IMR-90 (cell line): ENCODE measurements around the gene ACP6. TPM values are rescaled to one million over a fixed set of nuclear protein-coding genes. Genes with fewer than 3 reads are reported as not detected.

Experiments used
- ATAC-seq: fragments of 200-7000 bp; cut with Tn5 transposase; 2 replicates; pipeline ENCODE4 v1.9.1; 2020; ENCODE audit warnings: low read depth, mild to moderate bottlenecking, moderate library complexity
- BruUV-seq: library from RNA; stranded (reverse); fragments of 400-500 nt; replicated peaks from 2 replicates; lab custom pipeline; 2021; lab: Mats Ljungman, UMichigan
- CTCF ChIA-PET: fragments of 300-600 bp; formaldehyde crosslinking; extraction: SDS; loops from one replicate; lab custom pipeline; 2021; ENCODE audit warnings: antibody characterized with exemption; lab: Yijun Ruan, JAX
- POLR2A ChIA-PET: fragments of 300-600 bp; sonication (Branson Sonifier 250); formaldehyde crosslinking; loops from one replicate; lab custom pipeline; 2022; ENCODE audit warnings: antibody characterized with exemption; ENCODE audit not compliant: unreplicated experiment; lab: Charles Lee
- DNase-seq: peaks from one replicate; pipeline ENCODE4 v3.0.0; 2013
- H2AFZ ChIP-seq: replicated peaks from 2 replicates; pipeline ENCODE3; 2013; ENCODE audit warnings: low read length, mild to moderate bottlenecking; ENCODE audit not compliant: poor library complexity
- H2AK5ac ChIP-seq: 2 replicates; pipeline ENCODE4 v1.6.1; 2013; ENCODE audit warnings: low read depth, low read length, inconsistent platforms
- H2AK9ac ChIP-seq: replicated peaks from 2 replicates; pipeline ENCODE3; 2013; ENCODE audit warnings: mild to moderate bottlenecking, low read depth, low read length, moderate library complexity; ENCODE audit not compliant: poor library complexity
- H2BK120ac ChIP-seq: 2 replicates; pipeline ENCODE4 v1.6.1; 2013; ENCODE audit warnings: low read depth, low read length, inconsistent platforms
- H2BK15ac ChIP-seq: 3 replicates; pipeline ENCODE4 v1.6.1; 2013; ENCODE audit warnings: low read depth, low read length, inconsistent platforms
- H2BK20ac ChIP-seq: 2 replicates; pipeline ENCODE4 v1.6.1; 2013; ENCODE audit warnings: low read depth, mild to moderate bottlenecking, inconsistent platforms, low read length, moderate library complexity
- H2BK5ac ChIP-seq: 2 replicates; pipeline ENCODE4 v1.6.1; 2013; ENCODE audit warnings: mild to moderate bottlenecking, low read depth, low read length, inconsistent platforms; ENCODE audit not compliant: poor library complexity, severe bottlenecking
- H3K14ac ChIP-seq: replicated peaks from 2 replicates; pipeline ENCODE4 v1.6.1; 2013; ENCODE audit warnings: low read depth, low read length, inconsistent platforms
- H3K18ac ChIP-seq: 2 replicates; pipeline ENCODE4 v1.6.1; 2013; ENCODE audit warnings: low read depth, low read length, control low read depth
- H3K23ac ChIP-seq: 2 replicates; pipeline ENCODE4 v1.6.1; 2013; ENCODE audit warnings: low read depth, low read length, inconsistent platforms
- H3K27ac ChIP-seq: 2 replicates; pipeline ENCODE4 v1.5.1; 2013; ENCODE audit warnings: mild to moderate bottlenecking, control low read depth, low read length; ENCODE audit not compliant: insufficient read depth
- H3K27me3 ChIP-seq: 2 replicates; pipeline ENCODE4 v1.6.1; 2013; ENCODE audit warnings: low read length; ENCODE audit not compliant: control insufficient read depth, insufficient read depth
- H3K36me3 ChIP-seq: 2 replicates; pipeline ENCODE4 v1.6.1; 2013; ENCODE audit warnings: low read length, mixed read lengths; ENCODE audit not compliant: control insufficient read depth, insufficient read depth
- H3K4ac ChIP-seq: 2 replicates; pipeline ENCODE4 v1.6.1; 2013; ENCODE audit warnings: low read depth, low read length, inconsistent platforms
- H3K4me1 ChIP-seq: 2 replicates; pipeline ENCODE4 v1.6.1; 2013; ENCODE audit warnings: low read length, mixed read lengths; ENCODE audit not compliant: control insufficient read depth, insufficient read depth
- H3K4me2 ChIP-seq: 2 replicates; pipeline ENCODE4 v1.6.1; 2013; ENCODE audit warnings: low read depth, mild to moderate bottlenecking, control low read depth, low read length, moderate library complexity
- H3K4me3 ChIP-seq: 2 replicates; pipeline ENCODE4 v1.5.1; 2013; ENCODE audit warnings: low read depth, mild to moderate bottlenecking, control low read depth, low read length, moderate library complexity; ENCODE audit not compliant: insufficient read depth
- H3K56ac ChIP-seq: 2 replicates; pipeline ENCODE4 v1.6.1; 2013; ENCODE audit warnings: low read length, inconsistent platforms; ENCODE audit not compliant: insufficient read depth; ENCODE audit errors: extremely low read depth
- H3K79me1 ChIP-seq, 2 experiments: 2 replicates each; pipeline ENCODE4 v1.6.1; 2013; ENCODE audit warnings: low read length in 2 of 2, inconsistent platforms in 1 of 2, low read depth in 1 of 2
- H3K9ac ChIP-seq: 2 replicates; pipeline ENCODE4 v1.6.1; 2013; ENCODE audit warnings: low read depth, low read length, control low read depth
- H3K9me1 ChIP-seq: 2 replicates; pipeline ENCODE4 v1.6.1; 2013; ENCODE audit warnings: low read length, inconsistent platforms; ENCODE audit not compliant: insufficient read depth
- H3K9me3 ChIP-seq: 2 replicates; pipeline ENCODE4 v1.6.1; 2013; ENCODE audit warnings: low read length; ENCODE audit not compliant: control insufficient read depth, insufficient read depth
- H4K20me1 ChIP-seq: 2 replicates; pipeline ENCODE4 v1.6.1; 2013; ENCODE audit warnings: low read length, inconsistent platforms; ENCODE audit not compliant: insufficient read depth
- H4K5ac ChIP-seq: 2 replicates; pipeline ENCODE4 v1.6.1; 2013; ENCODE audit warnings: mild to moderate bottlenecking, low read depth, low read length, control low read depth
- H4K8ac ChIP-seq, 2 experiments: 2 replicates each; pipeline ENCODE4 v1.6.1; 2013; ENCODE audit warnings: low read depth in 2 of 2, low read length in 2 of 2, control low read depth in 1 of 2, inconsistent platforms in 1 of 2
- H4K91ac ChIP-seq: 2 replicates; pipeline ENCODE4 v1.6.1; 2013; ENCODE audit warnings: low read depth, low read length, inconsistent platforms; ENCODE audit not compliant: insufficient read depth
- BHLHE40 ChIP-seq: fragments of 150-350 bp; IDR thresholded peaks from 2 replicates; pipeline ENCODE4 v1.6.1; 2016; ENCODE audit warnings: mild to moderate bottlenecking, low read depth, low read length
- CEBPB ChIP-seq: IDR thresholded peaks from 2 replicates; pipeline ENCODE4 v1.6.1; 2012; ENCODE audit warnings: low read depth, low read length, improper control_type of control experiment
- CHD1 ChIP-seq: IDR thresholded peaks from 2 replicates; pipeline ENCODE4 v1.6.1; 2012; ENCODE audit warnings: low read depth, low read length, improper control_type of control experiment
- CTCF ChIP-seq: conservative IDR thresholded peaks from 2 replicates; pipeline ENCODE4 v1.5.1; 2012; ENCODE audit warnings: mild to moderate bottlenecking, low read depth, low read length, improper control_type of control experiment
- ELK1 ChIP-seq: fragments of 150-350 bp; IDR thresholded peaks from 2 replicates; pipeline ENCODE4 v1.6.1; 2016; ENCODE audit warnings: low read depth, mild to moderate bottlenecking, low read length, moderate library complexity, borderline replicate concordance
- FOS ChIP-seq: fragments of 150-350 bp; IDR thresholded peaks from 2 replicates; pipeline ENCODE4 v1.6.1; 2016; ENCODE audit warnings: low read depth, low read length
- MAZ ChIP-seq: IDR thresholded peaks from 2 replicates; pipeline ENCODE4 v1.6.1; 2012; ENCODE audit warnings: low read depth, mild to moderate bottlenecking, low read length, improper control_type of control experiment, moderate library complexity, borderline replicate concordance
- MXI1 ChIP-seq: IDR thresholded peaks from 2 replicates; pipeline ENCODE4 v1.6.1; 2012; ENCODE audit warnings: low read depth, mild to moderate bottlenecking, low read length, moderate library complexity, borderline replicate concordance
- POLR2A ChIP-seq: IDR thresholded peaks from 2 replicates; pipeline ENCODE4 v1.6.1; 2012; ENCODE audit warnings: mild to moderate bottlenecking, low read depth, low read length
- RFX5 ChIP-seq: IDR thresholded peaks from 2 replicates; pipeline ENCODE4 v1.8.0; 2012; ENCODE audit warnings: low read depth, mild to moderate bottlenecking, low read length, moderate library complexity
- SMC3 ChIP-seq: fragments of 150-350 bp; IDR thresholded peaks from 2 replicates; pipeline ENCODE4 v1.6.1; 2016; ENCODE audit warnings: low read depth, mild to moderate bottlenecking, antibody characterized with exemption, low read length, moderate library complexity
- USF2 ChIP-seq: fragments of 150-350 bp; IDR thresholded peaks from 2 replicates; pipeline ENCODE4 v1.6.1; 2017; ENCODE audit warnings: mild to moderate bottlenecking, antibody characterized with exemption, low read length, low read depth
- WGBS, 2 experiments: methylation state at CpG; one replicate each; pipeline versions ENCODE4 v1.1.5 to v1.1.7; 2013; ENCODE audit warnings: missing lambda C conversion rate in 2 of 2; ENCODE audit not compliant: insufficient read length in 1 of 2; ENCODE audit errors: extremely low coverage in 2 of 2; 5-methylcytosine and 5-hydroxymethylcytosine counted together
- dilution Hi-C: fragments of 300-500 bp; cut with HindIII; formaldehyde crosslinking; loops from one replicate; pipeline ENCODE4 v1.14.3; 2018; ENCODE audit warnings: low sequenced_read_pairs; ENCODE audit not compliant: unreplicated experiment
- in situ Hi-C: fragments of 300-500 bp; cut with MboI; formaldehyde crosslinking; loops from 3 replicates; pipeline ENCODE4 v1.14.3; 2019; ENCODE audit warnings: low sequenced_read_pairs, inconsistent platforms, mixed read lengths
- intact Hi-C: fragments of 100-400 bp; cut with micrococcal nuclease; formaldehyde crosslinking; loops from 2 replicates; pipeline ENCODE4 v1.10.0; 2022
- polyA plus RNA-seq, 3 experiments: library from polyadenylated mRNA; depleted of rRNA; stranded (reverse); fragments of >200 nt; gene quantifications; 2 replicates each; pipeline ENCODE4 v1.2.3, GENCODE V29; 2012; ENCODE audit warnings: low replicate concordance in 1 of 3
- total RNA-seq: library from RNA; depleted of rRNA; stranded (reverse); fragments of >200 nt; gene quantifications from 2 replicates; pipeline ENCODE4 v1.2.3, GENCODE V29; 2012

ACP6 gene
- total and polyA plus RNA-seq, 2 of the 4 experiments (the other 2 are of a cell fraction): 2.5 to 8.2 TPM

DNA sequence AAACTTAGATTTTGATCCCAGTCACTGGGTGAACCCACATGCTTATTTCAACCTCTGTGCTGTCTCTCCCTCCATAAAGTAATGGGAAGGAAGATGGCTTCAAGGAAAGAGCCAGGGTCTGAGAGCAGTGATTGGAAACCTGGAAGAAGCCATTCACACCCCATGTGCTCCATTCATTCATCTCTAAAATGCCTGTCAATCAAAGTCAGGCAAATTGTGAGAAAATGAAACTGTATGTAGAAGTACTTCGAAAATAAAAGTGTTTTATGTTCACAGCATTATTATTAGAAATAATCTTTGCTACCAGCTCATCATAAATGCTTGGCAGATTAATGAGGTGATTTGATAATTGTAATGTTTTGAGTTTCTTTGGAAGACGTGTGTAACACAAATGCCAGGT lies 61.0 kb downstream of the ACP6 start:
- H4K8ac ChIP-seq: no peak overlapping the region
- no peak overlapping the region for H2AFZ ChIP-seq
- no peaks in the 10 kb centered on the region for H3K9me3 ChIP-seq
- H3K14ac ChIP-seq: no peak overlapping the region
- no peak overlapping the region for H2BK5ac ChIP-seq
- H4K20me1 ChIP-seq: no peaks in the 10 kb centered on the region
- ChIA-PET CTCF (no interaction called here), POLR2A (no interaction called here)
- DNase-seq: no peak
- peaks cover 4% of the 10 kb centered on the region; the same call in 1 of the 2 replicates for H3K9me1 ChIP-seq
- H3K56ac ChIP-seq: no peak overlapping the region
- no peak overlapping the region for H2AK5ac ChIP-seq
- H4K5ac ChIP-seq: no peak overlapping the region
- H3K4me1 ChIP-seq: peaks cover 6% of the 10 kb centered on the region
- peaks cover 32% of the 10 kb centered on the region for H3K36me3 ChIP-seq
- H3K27me3 ChIP-seq: no peaks in the 10 kb centered on the region
- no peak overlapping the region for H2BK120ac ChIP-seq
- H3K4me3 ChIP-seq: no peak overlapping the region
- H3K9ac ChIP-seq: no peak overlapping the region
- H2AK9ac ChIP-seq: no peak overlapping the region
- peaks cover 15% of the 10 kb centered on the region in 2 experiments for H3K79me1 ChIP-seq
- no peak for TF ChIP-seq SMC3
- TF ChIP-seq CTCF: no peak
- no peak for TF ChIP-seq BHLHE40
- no peak for TF ChIP-seq MXI1
- TF ChIP-seq FOS: no peak
- TF ChIP-seq POLR2A: no peak
- TF ChIP-seq ELK1: no peak
- TF ChIP-seq USF2: no peak
- TF ChIP-seq CHD1: no peak
- TF ChIP-seq MAZ: no peak
- no peak for TF ChIP-seq CEBPB
- TF ChIP-seq RFX5: no peak
- BruUV-seq: no TSS peak
- no peak overlapping the region for H3K4ac ChIP-seq
- no peak overlapping the region for H3K27ac ChIP-seq
- intact Hi-C loops: no loop called here
- in situ Hi-C loops: no loop called here
- WGBS, 2 experiments: no CpG with 5 or more reads among the region's 2 CpGs
- H2BK20ac ChIP-seq: no peak overlapping the region
- no peak for ATAC-seq
- no peak overlapping the region for H3K23ac ChIP-seq
- H2BK15ac ChIP-seq: no peak overlapping the region
- no peak overlapping the region for H4K91ac ChIP-seq
- H3K4me2 ChIP-seq: no peak overlapping the region
- dilution Hi-C loops: no loop called here
- no peak overlapping the region for H3K18ac ChIP-seq
